SK-N-DZ (cell line): ENCODE measurements around the gene AGAP2.

Source experiments
- DNase-seq: peaks from one replicate; pipeline ENCODE4 v3.0.0-alpha.2; 2015; ENCODE audit warnings: low spot score

The AGAP2 gene

DNA sequence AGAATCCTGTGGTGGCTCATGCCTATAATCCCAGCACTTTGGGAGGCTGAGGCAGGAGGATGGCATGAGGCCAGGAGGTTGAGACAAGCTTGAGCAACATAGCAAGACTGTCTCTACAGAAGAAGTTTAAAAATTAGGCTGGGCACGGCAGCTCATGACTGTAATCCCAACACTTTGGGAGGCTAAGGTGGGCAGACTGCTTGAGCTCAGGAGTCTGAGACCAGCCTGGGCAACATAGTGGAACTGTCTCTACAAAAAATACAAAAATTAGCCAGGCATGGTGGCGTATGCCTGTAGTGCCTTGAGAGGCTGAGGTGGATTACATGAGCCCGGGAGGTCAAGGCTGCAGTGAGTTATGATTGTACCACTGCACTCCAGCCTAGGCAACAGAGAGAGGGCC, 29.3 kb upstream of the AGAP2 start:
- no peak for DNase-seq

DNA sequence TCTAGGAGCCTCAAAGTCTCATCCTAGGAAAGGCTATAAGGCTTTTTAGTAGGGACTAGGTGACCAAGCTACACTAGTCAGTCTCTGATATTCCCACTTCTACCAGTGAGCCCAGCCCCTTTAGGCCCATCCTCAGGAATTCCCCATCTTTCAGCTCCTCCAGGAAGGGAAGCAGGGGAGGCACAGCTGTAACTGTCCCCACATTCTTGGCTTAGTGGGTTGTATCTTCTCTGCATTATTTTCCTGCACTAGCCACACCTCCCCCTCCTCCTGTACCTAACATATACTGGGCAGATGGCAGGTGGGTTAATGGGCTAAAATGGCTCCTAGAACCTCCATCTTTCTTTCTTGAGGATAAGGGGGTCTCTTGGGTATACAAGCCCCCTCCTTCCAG, 28.8 kb upstream of the AGAP2 start:
- DNase-seq, result no peak

DNA sequence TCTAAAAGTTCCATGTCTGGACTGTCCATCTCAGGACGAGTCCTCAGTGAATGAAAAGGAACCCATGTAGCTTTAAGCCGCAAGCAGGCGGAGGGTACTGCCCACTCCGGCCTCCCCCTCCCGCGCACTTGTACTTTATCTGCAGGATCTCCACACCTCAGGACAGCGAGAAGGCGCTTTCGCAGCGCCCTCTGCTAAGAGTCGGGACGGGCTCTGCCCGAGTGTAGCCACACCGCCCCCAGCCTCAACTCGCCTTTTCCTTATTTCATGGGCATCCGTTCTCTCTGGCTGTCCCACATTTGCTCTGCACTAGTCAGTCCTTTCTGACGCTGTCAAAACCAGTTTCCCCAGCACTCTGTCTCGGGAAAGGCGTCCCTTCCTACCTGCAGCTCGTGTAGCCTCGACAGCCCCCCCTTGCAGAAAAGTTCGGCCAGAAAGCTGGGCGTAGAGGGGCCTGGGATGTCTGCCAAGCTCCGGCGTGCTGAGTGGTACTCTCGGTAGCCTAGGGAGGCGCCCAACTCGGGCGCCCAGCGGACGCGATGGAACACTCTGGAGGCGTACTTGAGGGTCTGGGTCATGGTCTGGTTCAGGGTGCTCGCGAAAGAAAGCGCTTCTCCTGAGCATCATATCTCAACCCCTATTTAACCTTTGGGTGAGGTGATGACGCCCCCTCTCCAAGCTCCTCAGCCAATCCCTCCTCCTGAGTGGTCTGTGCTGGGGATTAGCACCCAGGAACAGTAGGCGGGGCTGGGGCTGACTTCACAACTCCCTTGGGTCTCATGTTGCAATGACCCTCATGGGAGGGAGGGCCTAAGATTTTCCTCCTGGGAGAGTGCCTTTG, 28.1 kb upstream of the AGAP2 start, which contains the start of gene CYP27B1:
TSS of gene CYP27B1 (minus strand) at position 615 of the 841 bp plus-strand sequence. CDS start at position 578, 37 bp downstream.
- DNase-seq, result no peak

DNA sequence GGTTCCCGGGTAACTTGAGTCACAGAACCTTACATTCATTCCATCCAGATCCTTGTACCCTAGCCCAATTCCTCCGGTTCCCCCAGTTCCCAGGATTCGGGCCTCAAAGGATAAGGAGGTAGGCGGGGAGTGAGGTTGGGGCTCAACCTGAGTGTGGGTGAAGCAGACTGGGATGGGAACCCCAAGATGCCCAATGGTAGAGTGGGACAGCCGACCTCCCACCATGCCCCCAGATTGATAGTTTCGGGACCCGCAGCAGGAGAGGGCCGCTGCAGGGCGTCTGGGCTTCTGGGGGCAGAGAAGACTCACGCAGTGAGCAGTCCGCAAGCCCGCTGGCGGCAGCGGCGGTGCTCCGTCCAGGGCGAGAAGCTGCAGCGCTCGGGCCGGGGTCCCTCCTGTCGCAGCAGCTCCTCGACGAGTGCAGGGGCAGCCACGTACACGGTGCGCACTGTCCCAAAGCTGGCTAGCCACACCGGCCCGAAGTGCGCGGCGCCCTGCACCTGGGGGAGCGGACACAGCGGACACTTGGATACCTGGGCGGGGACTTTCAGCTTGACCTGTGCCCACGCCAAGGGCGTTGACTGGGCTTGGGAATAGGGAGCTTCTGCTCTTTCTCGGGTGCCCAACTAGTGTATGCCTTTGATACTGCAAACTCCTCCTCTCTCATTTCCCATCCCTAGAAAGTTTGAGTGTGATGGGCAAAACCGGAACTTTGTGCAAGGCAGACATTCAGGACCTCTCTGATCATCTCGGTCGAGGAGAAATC, 27.3 kb upstream of the AGAP2 start:
- DNase-seq, result no peak

DNA sequence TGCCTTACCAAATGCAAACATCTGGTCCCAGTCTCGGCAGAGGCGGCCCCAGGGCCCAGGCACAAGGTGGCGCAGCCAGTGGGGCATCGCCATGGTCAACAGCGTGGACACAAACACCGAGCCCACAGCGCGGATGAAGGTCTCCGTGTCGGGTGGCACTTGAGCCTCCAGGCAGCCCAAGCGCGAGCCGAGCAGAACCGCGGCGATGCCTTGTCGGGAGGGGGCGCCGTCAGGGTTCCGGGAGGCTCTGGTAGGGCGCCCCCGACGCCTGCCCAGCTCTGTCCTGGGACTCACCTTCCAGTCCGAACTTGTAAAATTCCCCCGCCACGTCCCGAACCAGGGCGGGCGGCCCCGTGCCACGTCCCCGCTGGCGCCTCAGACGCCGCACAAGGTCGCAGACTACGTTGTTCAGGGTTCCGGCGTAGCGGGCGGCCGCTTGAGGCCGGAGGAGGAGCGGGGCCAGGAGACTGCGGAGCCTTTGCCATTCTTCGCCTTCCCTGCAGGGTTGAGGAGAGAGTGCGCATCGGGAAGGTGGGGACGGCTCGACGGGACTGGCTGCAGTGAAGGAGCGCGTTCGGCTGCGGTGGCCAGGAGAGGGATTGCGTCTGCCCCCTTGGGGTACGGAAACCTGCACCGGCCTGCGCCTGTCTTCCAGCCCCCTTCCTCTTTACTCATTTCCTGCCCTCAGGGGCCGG, 26.6 kb upstream of the AGAP2 start:
- no peak for DNase-seq

DNA sequence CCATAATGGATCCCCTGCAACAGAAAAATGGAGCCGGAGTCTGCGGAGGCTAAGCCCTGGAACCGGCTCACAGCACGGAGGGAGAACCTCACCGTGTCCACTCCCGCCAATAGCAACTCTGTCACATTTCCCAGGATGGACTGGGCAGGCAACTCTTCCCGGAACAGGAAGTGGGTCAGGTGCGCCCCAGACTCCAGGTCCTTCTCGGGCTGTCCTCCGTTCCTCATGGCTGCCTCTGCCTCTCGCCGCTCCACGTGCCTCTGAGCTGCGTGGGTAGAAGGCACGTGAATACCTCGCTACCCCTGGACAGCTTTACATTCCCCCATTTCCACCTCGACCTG, 26.1 kb upstream of the AGAP2 start:
- DNase-seq, result no peak

DNA sequence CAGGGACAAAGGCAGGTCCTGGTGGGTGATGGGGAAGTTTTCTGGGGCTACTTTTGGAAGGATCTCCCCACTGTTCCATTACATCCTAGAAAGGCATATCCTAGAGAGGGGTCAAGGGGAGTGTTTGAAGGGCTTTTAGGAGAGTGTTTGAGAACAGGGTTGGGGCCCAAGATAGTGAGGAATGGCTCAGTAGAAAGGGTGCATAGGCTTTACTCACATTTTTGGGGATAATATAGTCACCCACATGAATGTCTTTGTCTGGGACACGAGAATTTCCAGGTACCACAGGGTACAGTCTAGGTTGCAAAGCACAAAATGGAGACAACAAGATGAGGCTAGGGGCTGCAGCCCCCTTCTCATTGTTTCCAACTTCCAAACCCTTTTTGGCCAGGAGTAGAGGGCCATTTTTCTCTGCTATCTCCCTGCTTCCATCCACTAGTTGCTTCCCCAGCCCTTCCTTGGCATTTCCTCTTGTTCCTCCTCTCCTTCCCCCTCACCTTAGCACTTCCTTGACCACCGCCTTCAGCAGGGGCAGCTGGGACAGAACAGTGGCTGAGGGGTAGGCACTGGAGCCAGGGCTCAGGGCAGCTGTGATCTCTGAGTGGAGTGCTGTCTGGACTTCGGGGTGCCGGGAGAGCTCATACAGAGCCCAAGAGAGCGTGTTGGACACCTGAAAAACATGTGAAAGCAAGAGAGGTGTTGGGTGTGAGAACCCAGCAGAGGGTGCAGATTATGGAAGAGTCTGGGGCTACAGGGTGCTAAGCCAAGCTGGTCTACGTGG, 25.5 kb upstream of the AGAP2 start:
- DNase-seq, result no peak

DNA sequence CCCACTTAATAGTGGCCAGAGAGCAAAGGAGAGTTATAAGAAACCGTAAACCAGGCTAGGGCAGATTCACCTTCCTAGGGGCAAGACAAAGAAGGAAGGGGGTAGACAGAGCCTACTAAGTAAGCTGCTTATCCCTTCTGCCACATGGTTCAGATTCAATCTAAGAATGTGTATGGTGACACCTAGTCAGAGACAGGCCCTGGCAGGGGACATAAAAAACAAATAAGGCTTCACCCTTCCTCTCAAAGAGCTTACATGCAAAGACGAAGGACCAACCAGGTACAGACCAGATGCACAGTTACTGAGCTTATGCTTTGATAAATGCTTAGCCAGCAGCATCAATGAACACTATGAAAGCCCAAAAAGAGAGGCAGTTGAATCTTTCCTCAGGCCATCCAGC, 23.9 kb upstream of the AGAP2 start:
- no peak for DNase-seq

DNA sequence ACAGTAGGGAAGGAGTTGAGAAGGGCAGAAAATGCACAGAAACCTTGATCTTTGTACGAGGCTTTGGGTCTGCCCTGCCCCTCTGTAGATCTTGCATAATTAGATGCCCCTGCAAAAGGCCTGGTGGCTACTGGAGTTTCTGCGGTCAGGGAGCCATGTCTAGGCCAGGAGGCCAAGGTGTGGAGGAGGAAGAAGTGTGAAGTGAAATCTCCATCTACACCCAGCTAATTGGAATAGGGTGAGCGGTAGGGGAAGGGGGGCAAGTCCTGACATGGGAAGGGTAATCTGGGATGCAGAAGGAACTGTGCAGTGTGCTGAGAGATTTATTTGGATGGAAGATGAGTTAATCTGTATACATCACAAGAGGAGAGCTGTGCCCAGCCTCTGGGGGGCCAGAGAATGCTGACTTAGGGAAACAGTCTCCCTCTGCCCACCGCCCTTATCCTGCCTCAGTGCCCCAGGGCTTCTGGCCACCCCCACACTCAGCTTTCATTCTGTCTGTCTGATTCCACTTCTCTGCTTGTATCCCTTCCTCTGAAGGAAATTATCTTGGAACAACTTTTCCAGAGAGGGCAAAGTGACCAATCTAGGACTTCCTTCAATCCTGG, 23.0 kb upstream of the AGAP2 start:
- no peak for DNase-seq

DNA sequence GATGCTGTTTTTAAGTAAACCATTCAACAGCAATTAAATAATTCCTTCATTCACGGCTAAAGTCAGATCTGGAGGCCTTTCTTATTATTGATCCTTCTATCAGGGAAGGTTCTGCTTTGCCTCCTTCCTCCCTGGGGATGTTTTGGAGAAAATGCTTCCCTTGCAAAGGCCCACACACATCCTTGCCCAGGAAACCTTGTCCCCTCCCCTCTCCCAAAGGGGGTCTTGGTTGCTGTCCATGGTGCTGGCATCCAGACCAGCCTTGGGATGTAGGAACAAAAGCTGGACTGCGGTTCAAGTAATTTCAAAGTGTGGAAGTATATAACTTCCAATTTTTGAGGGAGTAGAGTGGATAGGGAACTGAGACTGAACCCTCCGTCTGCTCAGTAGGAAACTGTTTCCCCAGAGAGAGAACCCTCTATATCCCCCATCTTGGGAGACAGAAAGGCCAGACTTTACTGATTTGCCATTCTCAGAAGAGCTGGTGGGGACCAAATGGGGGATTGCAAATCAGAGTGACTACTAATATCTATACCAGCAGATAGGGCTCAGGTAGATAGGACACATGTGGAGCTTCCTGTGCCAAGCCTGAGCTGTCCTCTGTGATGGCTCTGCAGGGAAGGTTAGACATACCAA, 21.9 kb upstream of the AGAP2 start:
- DNase-seq, result no peak

DNA sequence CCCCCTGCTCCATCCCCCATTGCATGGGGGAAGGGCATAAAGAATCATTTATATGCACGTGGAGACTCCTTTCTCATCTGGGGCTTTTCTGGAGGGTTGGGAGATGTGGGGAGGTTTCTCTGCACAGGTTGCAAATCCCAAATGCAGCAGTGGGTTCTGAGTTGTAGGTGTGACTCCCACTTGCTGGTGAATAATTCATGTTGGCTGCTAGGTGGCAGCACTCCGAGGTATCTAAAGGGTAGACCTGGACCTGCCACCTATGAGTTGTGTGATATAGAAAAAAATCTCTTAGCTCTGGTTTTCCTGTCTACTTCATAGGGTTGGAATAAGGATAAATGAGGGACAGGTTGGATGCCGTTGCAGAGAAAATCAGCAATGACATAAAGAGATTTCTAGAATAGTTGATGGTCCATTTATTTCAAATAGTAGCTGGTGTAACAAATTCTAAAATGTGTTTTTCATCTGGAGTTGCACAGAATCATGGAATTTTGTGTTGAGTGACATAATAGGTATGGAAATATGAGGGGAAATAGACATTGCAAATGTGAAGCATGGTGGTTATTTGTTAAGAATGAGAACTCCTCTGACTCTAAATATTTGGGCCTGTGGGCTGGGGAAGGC, 20.9 kb upstream of the AGAP2 start:
- DNase-seq, result no peak

DNA sequence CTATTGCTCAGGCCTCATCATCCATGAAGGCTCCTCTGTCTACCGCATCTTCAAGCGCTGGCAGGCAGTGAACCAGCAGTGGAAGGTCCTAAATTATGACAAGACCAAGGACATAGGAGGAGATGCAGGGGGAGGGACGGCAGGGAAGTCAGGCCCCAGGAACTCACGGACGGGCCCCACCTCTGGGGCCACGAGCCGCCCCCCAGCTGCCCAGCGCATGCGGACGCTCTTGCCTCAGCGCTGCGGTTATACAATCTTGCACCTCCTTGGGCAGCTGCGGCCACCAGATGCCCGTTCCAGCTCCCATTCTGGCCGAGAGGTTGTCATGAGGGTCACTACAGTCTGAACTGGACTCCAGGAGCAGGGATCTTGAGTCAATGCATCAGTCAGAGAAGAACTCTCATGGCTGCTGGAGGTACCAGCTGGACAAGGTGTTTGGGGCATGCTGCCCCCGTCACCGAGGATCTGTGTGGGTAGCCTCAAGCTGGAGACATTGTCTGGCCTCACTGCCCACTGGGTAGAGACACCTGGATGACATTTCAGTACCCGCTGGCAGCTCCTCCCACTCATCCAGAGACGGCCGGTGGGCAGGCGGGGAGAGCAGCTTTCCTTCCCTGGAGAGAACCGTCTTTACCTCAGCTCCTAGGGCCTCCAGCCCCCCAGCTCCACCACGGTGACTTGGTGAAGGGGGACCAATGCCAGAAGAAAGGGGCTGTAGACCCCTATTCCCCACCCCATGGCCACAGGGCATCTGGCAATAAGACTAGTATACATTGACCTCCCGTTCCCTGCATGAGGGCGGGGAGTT, 20.2 kb upstream of the AGAP2 start:
- no peak for DNase-seq

DNA sequence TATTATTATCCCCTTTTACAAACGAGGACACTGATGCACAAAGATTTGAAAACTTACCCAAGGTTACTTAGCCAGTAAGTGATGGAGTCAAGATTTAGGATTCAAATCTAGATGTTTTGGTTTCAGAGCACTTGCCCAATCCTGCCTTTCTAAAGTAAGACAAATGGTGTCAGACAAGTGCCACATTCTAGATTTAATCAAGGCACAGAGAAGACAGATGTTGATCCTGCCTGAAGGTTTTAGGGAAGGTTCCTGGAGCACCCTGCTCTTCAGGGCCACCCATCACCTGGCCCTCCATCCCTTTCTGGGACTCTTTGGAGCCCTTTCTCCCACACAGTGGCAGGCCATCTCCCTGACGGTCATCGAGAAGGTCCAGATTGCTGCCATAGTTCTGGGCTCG, 19.2 kb upstream of the AGAP2 start:
- no peak for DNase-seq

DNA sequence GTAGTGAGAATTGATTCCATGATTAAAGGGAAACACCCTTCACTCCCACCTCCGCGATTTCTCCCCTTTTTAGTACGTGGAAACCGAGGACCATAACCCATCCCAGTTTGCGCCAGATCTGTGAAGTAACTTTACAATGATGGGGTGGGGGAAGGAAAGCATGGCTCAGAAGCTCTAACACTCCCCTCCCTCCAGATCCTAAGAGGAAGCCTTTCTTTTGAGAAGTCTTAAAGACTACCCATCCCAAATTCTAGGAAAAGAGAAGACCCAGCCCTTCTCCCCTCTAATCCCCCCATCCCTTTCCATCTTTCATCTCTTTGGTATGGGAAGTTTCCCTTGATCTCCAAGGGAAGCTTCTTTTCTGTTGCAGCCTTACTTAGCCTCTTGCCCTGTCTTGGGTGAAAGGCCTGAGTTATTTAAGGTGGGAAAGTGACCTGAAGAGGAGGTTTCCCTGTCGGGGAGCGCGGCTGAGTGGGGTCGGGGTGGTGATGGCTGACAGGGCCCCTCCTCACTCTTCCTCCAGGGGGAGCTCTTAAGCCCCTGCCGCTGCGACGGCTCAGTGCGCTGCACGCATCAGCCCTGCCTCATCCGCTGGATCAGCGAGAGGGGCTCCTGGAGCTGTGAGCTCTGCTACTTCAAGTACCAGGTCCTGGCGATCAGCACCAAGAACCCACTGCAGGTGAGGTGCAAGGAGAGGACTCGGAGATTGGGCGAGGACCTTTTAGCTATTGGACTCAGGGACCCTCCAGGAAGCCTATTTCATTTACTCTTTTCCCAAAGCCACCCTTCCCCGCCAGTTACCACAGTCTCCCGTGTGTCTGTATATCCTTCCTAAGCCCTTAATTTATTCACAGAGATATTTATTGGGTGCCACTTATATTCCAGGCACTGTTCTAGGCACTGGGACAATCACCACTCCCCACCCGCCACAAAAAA, 18.1 kb upstream of the AGAP2 start:
- DNase-seq, result peak; percentile 72

DNA sequence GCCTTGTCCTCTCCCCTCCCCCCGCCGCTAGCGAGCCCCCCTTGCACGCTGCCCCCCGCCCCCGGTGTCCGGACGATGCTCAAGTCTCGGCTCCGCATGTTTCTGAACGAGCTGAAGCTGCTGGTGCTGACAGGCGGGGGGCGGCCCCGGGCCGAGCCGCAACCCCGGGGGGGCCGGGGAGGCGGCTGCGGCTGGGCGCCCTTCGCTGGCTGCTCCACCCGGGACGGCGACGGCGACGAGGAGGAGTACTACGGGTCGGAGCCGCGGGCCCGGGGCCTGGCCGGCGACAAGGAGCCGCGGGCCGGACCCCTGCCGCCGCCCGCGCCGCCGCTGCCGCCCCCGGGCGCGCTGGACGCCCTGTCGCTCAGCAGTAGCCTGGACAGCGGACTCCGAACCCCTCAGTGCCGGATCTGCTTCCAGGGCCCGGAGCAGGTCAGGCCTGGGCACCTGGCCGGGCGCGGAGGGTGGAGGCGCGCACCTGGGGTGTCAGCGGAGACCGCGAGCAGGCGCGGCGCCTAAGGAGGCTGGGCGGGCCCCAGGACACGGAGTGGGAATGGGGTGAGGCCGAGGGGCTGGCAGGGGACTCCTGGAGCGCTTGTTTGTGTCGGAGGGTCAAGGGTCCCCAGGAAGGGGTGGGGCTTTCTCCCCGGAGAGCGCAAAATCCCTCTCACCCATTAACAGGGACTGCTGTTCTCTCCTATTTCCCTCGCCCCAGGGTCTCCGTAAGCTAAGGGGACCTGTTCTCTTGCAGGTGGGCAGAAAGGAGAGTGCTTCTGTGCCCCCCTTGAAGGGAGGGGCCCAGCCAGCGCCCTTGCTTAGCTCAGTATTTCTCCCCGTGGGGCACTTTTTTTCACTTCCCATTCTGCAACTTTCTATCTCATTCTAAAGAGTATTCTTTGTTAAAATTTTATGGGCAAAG, 17.2 kb upstream of the AGAP2 start:
- DNase-seq, result no peak

DNA sequence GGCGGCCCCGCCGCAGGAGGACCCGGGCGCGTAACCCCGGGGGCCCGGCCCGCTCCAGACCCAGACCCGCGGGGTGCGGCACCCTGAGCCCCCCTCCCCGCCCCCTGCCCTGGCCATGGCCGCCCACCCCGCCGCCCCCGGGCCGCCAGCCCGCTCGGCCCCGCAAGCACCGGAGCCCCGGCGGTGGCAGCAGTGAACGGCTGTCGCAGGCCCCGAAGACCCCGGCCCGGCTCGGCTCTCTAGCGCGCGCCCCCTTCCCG, 16.6 kb upstream of the AGAP2 start:
- no peak for DNase-seq

DNA sequence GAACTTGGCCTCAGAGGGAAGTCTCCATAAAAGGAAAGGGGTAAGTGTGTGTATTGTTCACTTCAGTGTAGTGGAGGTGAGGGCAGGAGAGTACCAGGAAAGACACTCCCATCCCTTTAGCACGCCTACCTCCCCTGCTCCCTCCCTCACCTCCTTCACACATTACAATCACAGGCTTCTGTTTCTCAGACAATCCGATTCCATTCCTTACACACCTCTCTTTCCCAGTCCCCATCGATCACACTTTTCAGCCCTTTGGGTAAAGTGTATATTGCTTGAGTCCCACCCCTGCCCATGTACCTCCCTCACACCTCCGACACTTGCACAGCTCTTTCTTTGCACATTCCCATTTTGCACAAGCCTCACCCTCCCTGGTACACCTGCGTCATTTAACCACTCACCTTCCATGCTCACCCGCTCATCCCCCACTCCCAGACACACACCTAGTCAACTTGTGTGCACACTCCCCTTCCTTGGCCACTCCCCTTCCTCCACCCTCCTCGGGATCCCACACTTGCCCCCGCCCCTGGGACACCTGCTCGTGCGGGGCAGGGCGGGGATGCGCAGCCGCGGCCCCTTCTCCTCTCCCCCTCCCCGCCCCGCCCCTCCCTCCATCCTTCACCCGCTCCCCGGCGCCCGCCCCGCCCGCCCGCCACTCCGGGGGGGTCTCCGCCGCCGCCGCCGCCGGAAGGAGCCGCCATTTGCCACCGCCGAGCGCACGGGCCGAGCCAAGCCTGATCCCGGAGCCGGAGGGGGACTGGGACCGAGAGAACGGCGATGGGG, 16.1 kb upstream of the AGAP2 start, which contains the start of gene MARCHF9:
TSS of gene MARCHF9 (plus strand) at position 693 of the 783 bp plus-strand sequence. CDS start 426 bp downstream, outside the sequence.
- peak; percentile 81 for DNase-seq
